Pancreas (tissue), 10 donors: ENCODE measurements around the gene CHMP6. TPM values are rescaled to one million over a fixed set of nuclear protein-coding genes. Genes with fewer than 3 reads are reported as not detected.

Experiments used
- ATAC-seq, 4 donors: fragments of 200-7000 bp; cut with Tn5 transposase; one replicate each; pipeline versions ENCODE4 v1.8.0 to v1.9.1; 2020; ENCODE audit warnings: mild to moderate bottlenecking in 4 of 4, moderate library complexity in 4 of 4
- DNase-seq, 6 donors: peaks; one replicate each; pipeline ENCODE4 v3.0.0-alpha.2; 2020
- FAIRE-seq: peaks from 2 replicates; lab custom pipeline; 2012; peaks lifted over from hg19 to GRCh38; lab: Jason Lieb, UNC
- H3K27ac ChIP-seq, 4 donors: fragments of 200-600 bp; sonication (generic); 1 replicate in 3 of 4; 2 replicates in 1 of 4; pipeline versions ENCODE4 v1.5.0 to v1.8.0; 2020
- H3K27me3 ChIP-seq, 4 donors: fragments of 200-600 bp; one replicate each; pipeline ENCODE4 v1.8.0; 2021
- H3K36me3 ChIP-seq, 3 donors: fragments of 200-600 bp; sonication (generic) in 1 of 3; one replicate each; pipeline versions ENCODE4 v1.5.0 to v1.8.0; 2020 to 2021
- H3K4me1 ChIP-seq, 3 donors: fragments of 200-600 bp; one replicate each; pipeline ENCODE4 v1.8.0; 2021
- H3K4me3 ChIP-seq, 4 donors: fragments of 200-600 bp; sonication (generic) in 2 of 4; one replicate each; pipeline versions ENCODE4 v1.5.0 to v1.8.0; 2020 to 2021
- H3K9me3 ChIP-seq, 4 donors: fragments of 200-600 bp; one replicate each; pipeline ENCODE4 v1.8.0; 2021
- WGBS, 2 donors: extraction: QIAGEN DNeasy Blood & Tissue Kit; methylation state at CpG; one replicate each; pipeline ENCODE4 v1.1.7; 2013; 5-methylcytosine and 5-hydroxymethylcytosine counted together
- intact Hi-C, 3 donors: fragments of 100-400 bp; cut with DNase I; formaldehyde crosslinking; loops; one replicate each; pipeline versions ENCODE4 v1.11.1 to v1.14.2; 2022
- polyA plus RNA-seq, 2 donors: library from polyadenylated mRNA; stranded (reverse); fragments of 200-250 nt; gene quantifications; one replicate each; pipeline ENCODE4 v1.2.3, GENCODE V29; 2013
- total RNA-seq, 6 donors: library from RNA; stranded (reverse); fragmentation: NEBNext Ultra II Directional in 4 of 6; extraction: Animal tissue kit (Norgen Biotek cat#: 25700) in 4 of 6; gene quantifications; one replicate each; pipeline versions ENCODE4 v1.2.1 to v1.2.4, GENCODE V29; 2021 to 2023
- TF ChIP-seq, protein P1 (sequence below), 4 donors: fragments of 200-600 bp; sonication (generic) in 3 of 4; IDR thresholded peaks; one replicate each; pipeline versions ENCODE4 v1.5.0 to v1.8.0; 2021; ENCODE audit warnings: antibody characterized with exemption in 4 of 4
- donor health status: healthy with polysubstance abuse.
- donor health status: DM: no; HTN: no; CAD: no; lungs with moderate emphysema.
- donor health status: DM: no; HTN: no; CAD: no.
- donor health status: control.
- donor health status: control.
- donor health status: Bipolar disorder and iron deficiency.
- donor health status: DM: yes; HTN: yes; CAD: no.
- donor health status: DM: no; HTN: no; CAD: no.
- donor health status: DM: no; HTN: no; CAD: no.
- donor health status: DM: yes; HTN: yes; CAD: no.

Gene CHMP6
- total and polyA plus RNA-seq, 8 donors = 9.5 to 30.8 (median 13.8) TPM

DNA sequence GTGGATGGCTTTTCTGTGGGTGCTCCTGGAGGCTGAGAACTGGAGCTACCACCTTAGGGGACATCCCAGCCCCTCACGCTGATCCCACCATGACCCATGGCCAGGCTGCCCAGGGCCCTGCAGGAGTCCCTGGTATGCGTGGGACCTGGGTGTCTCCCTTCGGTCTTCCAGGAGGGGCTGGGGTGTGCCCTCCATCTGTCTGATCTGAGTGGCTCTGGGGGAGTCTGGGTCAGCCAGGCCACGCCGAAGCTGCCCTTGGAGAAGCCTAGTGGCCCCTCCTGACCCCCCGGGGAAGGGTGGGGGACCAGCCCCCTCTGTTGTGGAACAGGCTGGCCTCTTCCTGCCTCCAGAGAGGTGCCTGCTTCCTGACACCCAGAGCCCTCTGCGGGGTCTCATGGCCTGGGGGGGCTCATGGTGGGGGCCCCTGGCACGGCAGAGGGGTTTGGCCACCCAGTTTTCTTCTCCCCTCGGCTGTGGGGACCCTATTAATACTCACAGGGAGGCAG lies 54.0 kb downstream of the CHMP6 start:
- FAIRE-seq (no peak), ATAC-seq (no peak), DNase-seq (no peak)
- WGBS, 2 donors = 72 to 74% methylated on average over 8 to 9 of the region's 9 CpGs
- TF ChIP-seq, protein P1, sequence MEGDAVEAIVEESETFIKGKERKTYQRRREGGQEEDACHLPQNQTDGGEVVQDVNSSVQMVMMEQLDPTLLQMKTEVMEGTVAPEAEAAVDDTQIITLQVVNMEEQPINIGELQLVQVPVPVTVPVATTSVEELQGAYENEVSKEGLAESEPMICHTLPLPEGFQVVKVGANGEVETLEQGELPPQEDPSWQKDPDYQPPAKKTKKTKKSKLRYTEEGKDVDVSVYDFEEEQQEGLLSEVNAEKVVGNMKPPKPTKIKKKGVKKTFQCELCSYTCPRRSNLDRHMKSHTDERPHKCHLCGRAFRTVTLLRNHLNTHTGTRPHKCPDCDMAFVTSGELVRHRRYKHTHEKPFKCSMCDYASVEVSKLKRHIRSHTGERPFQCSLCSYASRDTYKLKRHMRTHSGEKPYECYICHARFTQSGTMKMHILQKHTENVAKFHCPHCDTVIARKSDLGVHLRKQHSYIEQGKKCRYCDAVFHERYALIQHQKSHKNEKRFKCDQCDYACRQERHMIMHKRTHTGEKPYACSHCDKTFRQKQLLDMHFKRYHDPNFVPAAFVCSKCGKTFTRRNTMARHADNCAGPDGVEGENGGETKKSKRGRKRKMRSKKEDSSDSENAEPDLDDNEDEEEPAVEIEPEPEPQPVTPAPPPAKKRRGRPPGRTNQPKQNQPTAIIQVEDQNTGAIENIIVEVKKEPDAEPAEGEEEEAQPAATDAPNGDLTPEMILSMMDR (IDR thresholded peaks at IDR 0.05) = no peak
- H3K36me3 ChIP-seq = no peaks in the 10 kb centered on the region
- no peaks in the 10 kb centered on the region for H3K27me3 ChIP-seq
- H3K4me1 ChIP-seq = peaks cover 0 to 5% (median 0%) of the 10 kb centered on the region in 3 donors
- peak overlapping the region in 2 of 4 donors; percentile 2 to 24 for H3K27ac ChIP-seq
- intact Hi-C loops = no loop called here
- no peaks in the 10 kb centered on the region for H3K9me3 ChIP-seq
- no peak overlapping the region for H3K4me3 ChIP-seq

DNA sequence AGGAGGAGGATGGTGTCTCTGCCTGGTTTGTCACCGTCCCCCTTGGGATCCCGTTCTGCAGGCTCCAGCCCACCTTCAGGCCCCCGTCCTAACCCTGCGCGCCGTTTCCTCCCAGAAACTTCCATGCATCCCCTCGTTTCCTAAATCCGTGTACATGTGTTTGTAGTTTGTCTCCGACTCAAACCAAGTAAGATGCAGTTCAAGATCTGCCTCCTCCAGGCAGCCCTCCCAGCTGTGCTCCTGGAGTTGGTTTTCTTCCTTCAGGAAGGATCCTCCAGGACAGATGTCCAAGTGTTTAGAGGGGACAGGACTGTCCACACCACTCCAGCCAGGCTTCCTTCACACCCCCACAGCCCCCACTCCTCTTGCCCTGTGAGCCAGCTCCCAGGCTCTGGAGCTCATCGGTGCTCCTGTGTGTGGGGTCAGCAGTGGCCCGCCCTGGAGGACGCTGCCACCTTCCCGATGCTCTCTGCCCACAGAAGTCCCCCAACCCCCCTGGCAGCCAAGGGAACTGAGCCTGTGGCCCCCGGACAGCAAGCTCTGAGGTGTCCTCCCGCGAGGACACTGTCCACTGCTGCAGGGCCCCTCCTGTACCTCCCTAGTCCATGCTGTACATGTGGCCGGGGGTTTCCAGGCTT lies 54.6 kb downstream of the CHMP6 start:
- Histone ChIP-seq H3K36me3 (no peaks in the 10 kb centered on the region), H3K9me3 (no peaks in the 10 kb centered on the region), H3K27me3 (no peaks in the 10 kb centered on the region), H3K4me3 (no peak overlapping the region), H3K4me1 (peaks cover 0 to 5% (median 0%) of the 10 kb centered on the region in 3 donors), H3K27ac (no peak overlapping the region)
- TF ChIP-seq, protein P1 (IDR thresholded peaks at IDR 0.05) = no peak
- no peak for FAIRE-seq
- DNase-seq = no peak
- WGBS, 2 donors = 77 to 79% methylated on average over 17 of the region's 17 CpGs
- intact Hi-C loops = no loop called here
- no peak for ATAC-seq

GRCh38 chr17:81046770-81047359 lies 55.2 kb downstream of the CHMP6 start:
- no peak overlapping the region for H3K27ac ChIP-seq
- no peak for FAIRE-seq
- no peak for ATAC-seq
- H3K36me3 ChIP-seq = no peaks in the 10 kb centered on the region
- no peaks in the 10 kb centered on the region for H3K9me3 ChIP-seq
- H3K4me3 ChIP-seq = no peak overlapping the region
- TF ChIP-seq, protein P1 (IDR thresholded peaks at IDR 0.05) = no peak
- no peaks in the 10 kb centered on the region for H3K27me3 ChIP-seq
- intact Hi-C loops = no loop called here
- DNase-seq = no peak
- H3K4me1 ChIP-seq = peaks cover 0 to 5% (median 0%) of the 10 kb centered on the region in 3 donors
- 74 to 85% methylated on average over 18 of the region's 18 CpGs for WGBS, 2 donors

DNA sequence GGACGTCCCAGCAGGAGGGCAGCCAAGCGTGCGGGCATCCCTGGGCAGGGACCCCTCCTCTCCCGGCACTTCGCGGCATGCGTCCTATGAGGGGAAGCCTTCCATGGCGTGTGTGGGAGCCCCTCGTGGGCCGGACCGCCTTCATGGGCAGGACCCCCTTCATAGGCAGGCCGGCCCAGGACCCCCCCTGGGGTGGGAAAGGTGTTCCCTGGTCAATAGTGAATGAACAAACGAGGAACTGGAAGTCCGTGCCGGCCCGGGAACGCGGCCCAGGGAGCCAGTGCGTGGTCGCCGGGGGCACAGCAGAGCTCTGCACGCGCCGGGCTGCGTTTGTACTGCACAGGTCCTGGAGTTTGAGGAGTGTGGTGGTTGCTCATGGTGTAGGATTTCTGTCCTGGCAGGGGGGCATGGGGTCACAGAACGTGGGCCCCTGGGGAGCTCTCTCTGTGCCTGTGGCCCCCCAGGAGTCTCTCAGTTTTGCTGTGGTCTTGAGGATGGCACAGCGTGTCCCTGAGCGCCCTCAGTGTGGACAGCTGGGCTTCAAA lies 57.3 kb downstream of the CHMP6 start:
- Histone ChIP-seq H3K36me3 (no peaks in the 10 kb centered on the region), H3K27ac (no peak overlapping the region), H3K4me1 (peaks cover 0 to 5% (median 0%) of the 10 kb centered on the region in 3 donors), H3K4me3 (no peak overlapping the region), H3K27me3 (no peaks in the 10 kb centered on the region), H3K9me3 (no peaks in the 10 kb centered on the region)
- ATAC-seq (no peak), DNase-seq (no peak), FAIRE-seq (no peak)
- TF ChIP-seq, protein P1 (IDR thresholded peaks at IDR 0.05) = no peak
- 84 to 87% methylated on average over 28 of the region's 28 CpGs for WGBS, 2 donors
- intact Hi-C loops = no loop called here
